ENCODE measurements around the gene CFAP99. TPM values are rescaled to one million over a fixed set of nuclear protein-coding genes. Genes with fewer than 3 reads are reported as not detected.

The CFAP99 gene
- total RNA-seq, 4 donors from 2014 or later, result not detected

DNA sequence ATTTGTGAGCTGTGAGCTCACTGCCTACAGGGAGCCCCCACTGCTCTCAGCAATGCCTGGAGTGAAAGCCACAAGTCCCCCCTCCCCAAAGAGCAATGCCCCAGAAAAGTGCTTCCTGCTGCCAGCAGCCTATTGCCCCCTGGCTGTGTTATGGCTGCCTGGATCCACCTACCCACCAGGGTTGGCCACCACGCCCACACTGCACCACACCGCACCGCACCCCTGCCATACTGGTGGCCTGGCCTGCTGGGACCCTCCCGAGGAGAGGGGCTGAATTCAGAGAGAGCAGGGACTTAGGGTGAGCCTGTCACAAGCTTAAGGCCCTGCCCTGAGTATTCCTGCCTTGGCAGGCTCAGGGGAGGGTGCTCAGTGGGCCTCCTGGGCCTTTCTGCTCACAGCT, 4.3 kb downstream of the CFAP99 start:
- in situ Hi-C loops (cut with MboI; ENCODE audit: low sequenced_read_pairs in 4 of 4), result loop anchor here in 3 of 4 donors (10.0 to 25.0 kb wide), 2 partner anchors 186 to 542 kb away; partner anchors contain the start of genes HAUS3 (in 2 of the 3), POLN (in 2 of the 3), GRK4 (in 1 of the 3) and NOP14 (in 1 of the 3)
- Histone ChIP-seq H3K27me3 (peaks cover 0 to 15% (median 8%) of the 10 kb centered on the region in 3 donors), H3K4me1 (peaks cover 4 to 7% of the 10 kb centered on the region in 2 donors), H3K4me3 (no peak overlapping the region), H3K36me3 (no peaks in the 10 kb centered on the region), H3K27ac (no peak overlapping the region), H3K9me3 (no peaks in the 10 kb centered on the region)
- intact Hi-C loops (cut with DNase I; ENCODE audit: low total_unique reads), result no loop called here
- DNase-seq (no peak), ATAC-seq (no peak)
- TF ChIP-seq POLR2A (IDR thresholded peaks at IDR 0.05) (no peak), CTCF (IDR thresholded peaks at IDR 0.05 in 4 of 5, conservative IDR thresholded peaks at IDR 0.05 in 1 of 5) (no peak)

GRCh38 chr4:2423695-2424094, 4.9 kb downstream of the CFAP99 start:
- peaks cover 4 to 7% of the 10 kb centered on the region in 2 donors for H3K4me1 ChIP-seq
- H3K27ac ChIP-seq, result no peak overlapping the region
- in situ Hi-C loops (cut with MboI; ENCODE audit: low sequenced_read_pairs in 4 of 4), result loop anchor here in 3 of 4 donors (10.0 to 25.0 kb wide), 2 partner anchors 186 to 541 kb away; partner anchors contain the start of genes HAUS3 (in 2 of the 3), POLN (in 2 of the 3), GRK4 (in 1 of the 3) and NOP14 (in 1 of the 3)
- intact Hi-C loops (cut with DNase I; ENCODE audit: low total_unique reads), result no loop called here
- H3K9me3 ChIP-seq, result no peaks in the 10 kb centered on the region
- no peak overlapping the region for H3K4me3 ChIP-seq
- H3K36me3 ChIP-seq, result no peaks in the 10 kb centered on the region
- TF ChIP-seq CTCF (IDR thresholded peaks at IDR 0.05 in 4 of 5, conservative IDR thresholded peaks at IDR 0.05 in 1 of 5) (no peak), POLR2A (IDR thresholded peaks at IDR 0.05) (no peak)
- DNase-seq (no peak), ATAC-seq (no peak)
- H3K27me3 ChIP-seq, result peaks cover 0 to 15% (median 8%) of the 10 kb centered on the region in 3 donors

GRCh38 chr4:2424581-2424980, 5.8 kb downstream of the CFAP99 start:
- Histone ChIP-seq H3K9me3 (no peaks in the 10 kb centered on the region), H3K27ac (no peak overlapping the region), H3K36me3 (no peaks in the 10 kb centered on the region), H3K27me3 (peaks cover 0 to 15% (median 8%) of the 10 kb centered on the region in 3 donors), H3K4me1 (no peaks in the 10 kb centered on the region), H3K4me3 (no peak overlapping the region)
- intact Hi-C loops (cut with DNase I; ENCODE audit: low total_unique reads) (no loop called here), in situ Hi-C loops (cut with MboI; ENCODE audit: low sequenced_read_pairs in 4 of 4) (loop anchor here in 3 of 4 donors (10.0 to 25.0 kb wide), 2 partner anchors 187 to 540 kb away; partner anchors contain the start of genes HAUS3 (in 2 of the 3), POLN (in 2 of the 3), GRK4 (in 1 of the 3) and NOP14 (in 1 of the 3))
- DNase-seq (no peak), ATAC-seq (no peak)
- TF ChIP-seq POLR2A (IDR thresholded peaks at IDR 0.05) (no peak), CTCF (IDR thresholded peaks at IDR 0.05 in 4 of 5, conservative IDR thresholded peaks at IDR 0.05 in 1 of 5) (no peak)

GRCh38 chr4:2425386-2426068, 6.8 kb downstream of the CFAP99 start:
- DNase-seq (no peak), ATAC-seq (no peak)
- Histone ChIP-seq H3K27me3 (peaks cover 0 to 13% (median 3%) of the 10 kb centered on the region in 3 donors), H3K27ac (no peak overlapping the region), H3K4me3 (no peak overlapping the region), H3K36me3 (no peaks in the 10 kb centered on the region), H3K9me3 (no peaks in the 10 kb centered on the region), H3K4me1 (no peaks in the 10 kb centered on the region)
- no peak for TF ChIP-seq CTCF (IDR thresholded peaks at IDR 0.05 in 4 of 5, conservative IDR thresholded peaks at IDR 0.05 in 1 of 5)
- in situ Hi-C loops (cut with MboI; ENCODE audit: low sequenced_read_pairs in 4 of 4) (loop anchor here in 1 of 4 donors (10.0 kb wide), 1 partner anchor 539 kb away; the partner anchor contains the start of genes GRK4 and NOP14), intact Hi-C loops (cut with DNase I; ENCODE audit: low total_unique reads) (no loop called here)
